A673 (cell line): Measurements from ENCODE around the gene MATR3. TPM values are rescaled to one million over a fixed set of nuclear protein-coding genes. Genes with fewer than 3 reads are reported as not detected.
"Not testable (repeated sequence)": the region's sequence is repeated elsewhere in the genome, so short reads cannot be mapped to it uniquely, and the experiment has no call there.

Experiments
- BruUV-seq: library from RNA; stranded (reverse); fragments of 400-500 nt; replicated peaks from 2 replicates; lab custom pipeline; 2021; lab: Mats Ljungman, UMichigan
- CTCF ChIA-PET: fragments of 300-600 bp; sonication (Branson Sonifier 250); formaldehyde crosslinking; loops from one replicate; lab custom pipeline; 2022; ENCODE audit warnings: antibody characterized with exemption; lab: Charles Lee
- POLR2A ChIA-PET: fragments of 300-600 bp; sonication (Branson Sonifier 250); formaldehyde crosslinking; loops from one replicate; lab custom pipeline; 2022; ENCODE audit warnings: antibody characterized with exemption; ENCODE audit not compliant: low non-redundant PET; lab: Charles Lee
- DNase-seq: peaks from one replicate; pipeline ENCODE4 v3.0.0-alpha.2; 2015; ENCODE audit warnings: low spot score
- H3K27ac ChIP-seq: fragments of 200-600 bp; sonication (generic); 2 replicates; pipeline ENCODE4 v1.5.1; 2016; ENCODE audit warnings: mixed run types, low read depth, mild to moderate bottlenecking, mixed read lengths, antibody characterized with exemption, low read length; ENCODE audit not compliant: poor library complexity, severe bottlenecking
- H3K27me3 ChIP-seq: fragments of 200-600 bp; sonication (generic); replicated peaks from 2 replicates; pipeline ENCODE4 v1.6.1; 2017; ENCODE audit warnings: mixed run types, low read depth, mild to moderate bottlenecking, mixed read lengths, antibody characterized with exemption, low read length; ENCODE audit not compliant: insufficient read depth, poor library complexity
- H3K36me3 ChIP-seq: fragments of 200-600 bp; sonication (generic); 2 replicates; pipeline ENCODE4 v1.6.1; 2016; ENCODE audit warnings: mixed run types, mild to moderate bottlenecking, mixed read lengths, antibody characterized with exemption, low read length; ENCODE audit not compliant: insufficient read depth, poor library complexity, severe bottlenecking
- H3K4me1 ChIP-seq: fragments of 200-600 bp; sonication (generic); 2 replicates; pipeline ENCODE4 v1.6.1; 2017; ENCODE audit warnings: mixed run types, mild to moderate bottlenecking, mixed read lengths, antibody characterized with exemption, low read length; ENCODE audit not compliant: insufficient read depth, poor library complexity, severe bottlenecking
- H3K4me3 ChIP-seq: fragments of 200-600 bp; sonication (generic); 2 replicates; pipeline ENCODE4 v1.5.1; 2016; ENCODE audit warnings: low read depth, mixed run types, mild to moderate bottlenecking, mixed read lengths, low read length; ENCODE audit not compliant: poor library complexity, severe bottlenecking
- H3K9me3 ChIP-seq: fragments of 200-600 bp; sonication (generic); 2 replicates; pipeline ENCODE4 v1.6.1; 2016; ENCODE audit warnings: mixed run types, low read depth, mild to moderate bottlenecking, mixed read lengths, antibody characterized with exemption, low read length; ENCODE audit not compliant: poor library complexity, severe bottlenecking
- CTCF ChIP-seq: fragments of 300-800, 200-600 bp; sonication (generic); conservative IDR thresholded peaks from 2 replicates; pipeline ENCODE4 v1.5.1; 2017; ENCODE audit warnings: low read depth, mild to moderate bottlenecking, antibody characterized with exemption, low read length, moderate library complexity, mixed read lengths
- EZH2 ChIP-seq: fragments of 200-600 bp; sonication (generic); IDR thresholded peaks from 2 replicates; pipeline ENCODE4 v1.6.1; 2017; ENCODE audit warnings: borderline replicate concordance, low read depth, mild to moderate bottlenecking, mixed read lengths, antibody characterized with exemption, low read length; ENCODE audit not compliant: poor library complexity, severe bottlenecking
- intact Hi-C: fragments of 100-400 bp; cut with micrococcal nuclease; formaldehyde crosslinking; loops from one replicate; pipeline ENCODE4 v1.10.0; 2022; ENCODE audit not compliant: unreplicated experiment
- total RNA-seq: library from RNA; stranded (reverse); gene quantifications from 2 replicates; pipeline ENCODE4 v1.2.3, GENCODE V29; 2021

Gene MATR3
- total RNA-seq, 1 experiment from 2014 or later, result 286 TPM

- ChIA-PET CTCF (no interaction called here), POLR2A (interaction anchor here (0.5 kb wide), 1 partner anchor 1300 kb away, joined by 8 read pairs; no protein-coding TSS in a partner anchor)
- DNase-seq, result no peak
- H3K27ac ChIP-seq, result no peak overlapping the region
- intact Hi-C loops, result no loop called here
- peaks cover 4% of the 10 kb centered on the region for H3K36me3 ChIP-seq
- no peak overlapping the region for H3K4me3 ChIP-seq
- H3K9me3 ChIP-seq, result no peaks in the 10 kb centered on the region
- TF ChIP-seq CTCF, result no peak
- H3K27me3 ChIP-seq, result no peaks in the 10 kb centered on the region
- no TSS peak for BruUV-seq
- peaks cover 12% of the 10 kb centered on the region for H3K4me1 ChIP-seq
Observed at GRCh38 chr5:139344177-139344576, 50.6 kb downstream of the MATR3 start.

DNA sequence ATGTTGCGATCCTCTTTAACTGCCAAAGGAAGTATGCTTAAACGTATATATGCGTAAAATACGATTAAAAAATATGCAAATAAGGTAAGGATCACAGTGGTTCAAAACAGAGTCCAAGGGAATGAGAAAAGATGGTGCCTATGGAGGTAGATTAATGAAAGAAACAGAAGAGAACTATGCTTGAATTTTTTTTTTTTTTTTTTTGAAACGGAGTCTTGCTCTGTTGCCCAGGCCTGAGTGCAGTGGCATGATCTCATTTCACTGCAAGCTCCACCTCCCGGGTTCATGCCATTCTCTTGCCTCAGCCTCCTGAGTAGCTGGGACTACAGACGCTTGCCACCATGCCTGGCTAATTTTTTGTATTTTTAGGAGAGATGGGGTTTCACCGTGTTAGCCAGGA, 51.9 kb downstream of the MATR3 start:
- intact Hi-C loops, H3K27me3 ChIP-seq, H3K9me3 ChIP-seq, H3K27ac ChIP-seq, POLR2A ChIA-PET, DNase-seq, CTCF ChIA-PET, H3K36me3 ChIP-seq, H3K4me3 ChIP-seq, BruUV-seq: not testable (repeated sequence)
- peaks cover 12% of the 10 kb centered on the region for H3K4me1 ChIP-seq

DNA sequence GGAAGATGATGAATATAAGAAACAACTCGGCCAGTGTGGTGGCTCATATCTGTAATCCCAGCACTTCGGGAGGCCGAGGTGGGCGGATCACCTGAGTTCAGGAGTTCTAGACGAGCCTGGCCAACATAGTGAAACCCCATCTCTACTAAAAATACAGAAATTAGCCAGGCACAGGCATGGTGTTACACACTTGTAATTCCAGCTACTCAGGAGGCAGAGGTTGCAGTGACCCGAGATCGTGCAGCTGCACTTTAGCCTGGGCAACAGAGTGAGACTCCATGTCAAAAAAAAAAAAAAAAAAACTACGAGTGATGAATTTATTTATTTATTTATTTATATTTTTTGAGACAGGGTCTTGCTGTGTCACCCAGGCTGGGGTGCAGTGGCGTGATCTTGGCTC, 54.3 kb downstream of the MATR3 start:
- H3K9me3 ChIP-seq, H3K4me1 ChIP-seq, BruUV-seq, H3K36me3 ChIP-seq, DNase-seq, H3K27ac ChIP-seq, H3K27me3 ChIP-seq, POLR2A ChIA-PET, H3K4me3 ChIP-seq, intact Hi-C loops: not testable (repeated sequence)
- CTCF ChIA-PET, result interaction anchor here (0.7 kb wide), 1 partner anchor 1669 kb away, joined by 10 read pairs; no protein-coding TSS in a partner anchor

- CTCF ChIA-PET, result no interaction called here
- POLR2A ChIA-PET, result no interaction called here
Observed at GRCh38 chr5:139354186-139354585, 60.6 kb downstream of the MATR3 start.

DNA sequence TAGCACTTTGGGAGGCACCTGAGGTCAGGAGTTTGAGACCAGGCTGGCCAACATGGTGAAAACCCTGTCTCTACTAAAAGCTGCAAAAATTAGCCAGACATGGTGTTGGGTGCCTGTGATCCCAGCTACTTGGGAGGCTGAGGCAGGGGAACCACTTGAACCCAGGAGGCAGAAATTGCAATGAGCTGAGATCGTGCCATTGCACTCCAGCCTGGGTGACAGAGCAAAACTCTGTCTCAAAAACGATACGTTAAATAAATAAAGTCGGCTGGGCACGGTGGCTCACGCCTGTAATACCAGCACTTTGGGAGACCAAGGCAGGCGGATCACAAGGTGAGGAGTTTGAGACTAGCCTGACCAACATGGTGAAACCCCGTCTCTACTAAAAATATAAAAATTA, 62.4 kb downstream of the MATR3 start:
- BruUV-seq, H3K27me3 ChIP-seq, POLR2A ChIA-PET, DNase-seq, H3K27ac ChIP-seq, H3K4me1 ChIP-seq, intact Hi-C loops, CTCF ChIA-PET, H3K9me3 ChIP-seq, H3K4me3 ChIP-seq: not testable (repeated sequence)
- H3K36me3 ChIP-seq, result peaks cover 27% of the 10 kb centered on the region

More at GRCh38 chr5:139354186-139354585, 60.6 kb downstream of the MATR3 start:
- Histone ChIP-seq H3K36me3 (peaks cover 27% of the 10 kb centered on the region), H3K9me3 (peaks cover 4% of the 10 kb centered on the region), H3K27me3 (no peaks in the 10 kb centered on the region), H3K4me1 (no peaks in the 10 kb centered on the region), H3K4me3 (no peak overlapping the region), H3K27ac (no peak overlapping the region)
- intact Hi-C loops, result no loop called here
- DNase-seq, result no peak
- TF ChIP-seq CTCF, result no peak
- TF ChIP-seq EZH2, result no peak
- no TSS peak for BruUV-seq
